HG03175 (cell line): Measurements from ENCODE around the gene ZCCHC24.
"Not testable (repeated sequence)": the region's sequence is repeated elsewhere in the genome, so short reads cannot be mapped to it uniquely, and the experiment has no call there.

Source experiments
- ATAC-seq: cut with Tn5 transposase; IDR thresholded peaks from one replicate; pipeline ENCODE4 v1.9.1; 2021; ENCODE audit warnings: mild to moderate bottlenecking, moderate library complexity; ENCODE audit not compliant: unreplicated experiment

ZCCHC24 gene

GRCh38 chr10:79447249-79447648 lies 1.8 kb upstream of the ZCCHC24 start:
- not testable (repeated sequence) for ATAC-seq

GRCh38 chr10:79446758-79447084 lies 1.3 kb upstream of the ZCCHC24 start:
- ATAC-seq, result no peak

GRCh38 chr10:79445977-79446757 lies 743 bp upstream of the ZCCHC24 start:
- ATAC-seq, result peak; percentile 7

- ATAC-seq, result peak; percentile 34
Observed at GRCh38 chr10:79444199-79445119, 965 bp downstream of the ZCCHC24 start.

GRCh38 chr10:79443338-79444198 lies 1.9 kb downstream of the ZCCHC24 start:
- ATAC-seq, result no peak

- ATAC-seq, result no peak
Observed at GRCh38 chr10:79442171-79443040, 3.0 kb downstream of the ZCCHC24 start.

- ATAC-seq, result no peak
Observed at GRCh38 chr10:79441433-79441832, 4.0 kb downstream of the ZCCHC24 start.

GRCh38 chr10:79440281-79440680 lies 5.1 kb downstream of the ZCCHC24 start:
- ATAC-seq, result no peak

GRCh38 chr10:79438699-79439085 lies 6.7 kb downstream of the ZCCHC24 start:
- no peak for ATAC-seq

GRCh38 chr10:79438021-79438698 lies 7.3 kb downstream of the ZCCHC24 start:
- no peak for ATAC-seq

GRCh38 chr10:79437111-79437814 lies 8.2 kb downstream of the ZCCHC24 start:
- no peak for ATAC-seq

GRCh38 chr10:79436850-79437103 lies 8.6 kb downstream of the ZCCHC24 start:
- no peak for ATAC-seq

GRCh38 chr10:79436066-79436849 lies 9.2 kb downstream of the ZCCHC24 start:
- ATAC-seq, result no peak

- ATAC-seq, result no peak
Observed at GRCh38 chr10:79435271-79436065, 10.0 kb downstream of the ZCCHC24 start.

- ATAC-seq, result no peak
Observed at GRCh38 chr10:79434821-79435251, 10.6 kb downstream of the ZCCHC24 start.

GRCh38 chr10:79434223-79434687 lies 11.2 kb downstream of the ZCCHC24 start:
- no peak for ATAC-seq
